HUES6 (cell line): ENCODE data around the gene ASGR1.

Experiments used
- H3K27ac ChIP-seq: 2 replicates; pipeline ENCODE4 v1.7.0; 2013; ENCODE audit warnings: low read depth, mild to moderate bottlenecking, low read length, inconsistent platforms
- H3K27me3 ChIP-seq: 2 replicates; pipeline ENCODE4 v1.6.1; 2013; ENCODE audit warnings: low read length; ENCODE audit not compliant: control insufficient read depth, insufficient read depth
- H3K36me3 ChIP-seq: 2 replicates; pipeline ENCODE4 v1.6.1; 2013; ENCODE audit warnings: low read length; ENCODE audit not compliant: control insufficient read depth, insufficient read depth
- H3K4me1 ChIP-seq: 2 replicates; pipeline ENCODE4 v1.6.1; 2013; ENCODE audit warnings: low read length; ENCODE audit not compliant: control insufficient read depth, insufficient read depth
- H3K4me3 ChIP-seq: 2 replicates; pipeline ENCODE4 v1.5.1; 2013; ENCODE audit warnings: low read depth, low read length
- H3K9ac ChIP-seq: one replicate; pipeline ENCODE4 v1.6.1; 2013; ENCODE audit warnings: mild to moderate bottlenecking, low read length
- H3K9me3 ChIP-seq: 2 replicates; pipeline ENCODE4 v1.6.1; 2013; ENCODE audit warnings: low read depth, low read length; ENCODE audit not compliant: control insufficient read depth, insufficient read depth

ASGR1 gene

GRCh38 chr17:7179317-7180254, at the start of gene ASGR1:
Gene ASGR1 (minus strand): TSS chr17:7179370. CDS start chr17:7178563, 807 bp downstream.
- H3K4me1 ChIP-seq = peaks cover 6% of the 10 kb centered on the region
- H3K4me3 ChIP-seq = peak within 1 kb of the TSS; percentile 68
- H3K27ac ChIP-seq = no peak within 1 kb of the TSS
- H3K27me3 ChIP-seq = peaks cover 25% of the 10 kb centered on the region
- peak within 1 kb of the TSS; percentile 35 for H3K9ac ChIP-seq
- no peaks in the 10 kb centered on the region for H3K9me3 ChIP-seq
- H3K36me3 ChIP-seq = no peaks in the 10 kb centered on the region

GRCh38 chr17:7228920-7229319, 49.8 kb upstream of the ASGR1 start:
- H3K4me1 ChIP-seq = peaks cover 7% of the 10 kb centered on the region; the same call in 1 of the 2 replicates
- no peak overlapping the region for H3K9ac ChIP-seq
- H3K27me3 ChIP-seq = no peaks in the 10 kb centered on the region
- H3K36me3 ChIP-seq = peaks cover 70% of the 10 kb centered on the region
- H3K4me3 ChIP-seq = no peak overlapping the region
- H3K9me3 ChIP-seq = no peaks in the 10 kb centered on the region
- H3K27ac ChIP-seq = no peak overlapping the region

- Histone ChIP-seq H3K27me3 (no peaks in the 10 kb centered on the region), H3K9me3 (no peaks in the 10 kb centered on the region), H3K4me1 (no peaks in the 10 kb centered on the region; the same call in 1 of the 2 replicates), H3K9ac (no peak overlapping the region), H3K27ac (no peak overlapping the region), H3K4me3 (no peak overlapping the region), H3K36me3 (peaks cover 89% of the 10 kb centered on the region)
These were observed 47.8 kb upstream of the ASGR1 start for GRCh38 chr17:7226721-7227710.

GRCh38 chr17:7225711-7226331, 46.7 kb upstream of the ASGR1 start:
- peaks cover 100% of the 10 kb centered on the region for H3K36me3 ChIP-seq
- H3K27ac ChIP-seq = no peak overlapping the region

GRCh38 chr17:7224661-7225111, 45.5 kb upstream of the ASGR1 start:
- no peak overlapping the region for H3K27ac ChIP-seq

More at GRCh38 chr17:7225711-7226331, 46.7 kb upstream of the ASGR1 start:
- Histone ChIP-seq H3K27me3 (no peaks in the 10 kb centered on the region), H3K9ac (no peak overlapping the region), H3K9me3 (no peaks in the 10 kb centered on the region), H3K4me3 (no peak overlapping the region), H3K4me1 (peaks cover 5% of the 10 kb centered on the region; the same call in 1 of the 2 replicates)

GRCh38 chr17:7224110-7224509, 44.9 kb upstream of the ASGR1 start:
- Histone ChIP-seq H3K36me3 (peaks cover 82% of the 10 kb centered on the region), H3K4me1 (peaks cover 13% of the 10 kb centered on the region)

More at GRCh38 chr17:7224661-7225111, 45.5 kb upstream of the ASGR1 start:
- Histone ChIP-seq H3K4me3 (no peak overlapping the region), H3K27me3 (no peaks in the 10 kb centered on the region), H3K9me3 (no peaks in the 10 kb centered on the region), H3K4me1 (peaks cover 9% of the 10 kb centered on the region; the same call in 1 of the 2 replicates), H3K36me3 (peaks cover 88% of the 10 kb centered on the region), H3K9ac (no peak overlapping the region)

GRCh38 chr17:7223375-7223774, 44.2 kb upstream of the ASGR1 start:
- H3K4me3 ChIP-seq = no peak overlapping the region
- H3K36me3 ChIP-seq = peaks cover 75% of the 10 kb centered on the region
- H3K9ac ChIP-seq = no peak overlapping the region
- no peaks in the 10 kb centered on the region for H3K27me3 ChIP-seq
- no peak overlapping the region for H3K27ac ChIP-seq
- H3K4me1 ChIP-seq = peaks cover 19% of the 10 kb centered on the region
- no peaks in the 10 kb centered on the region for H3K9me3 ChIP-seq

More at GRCh38 chr17:7224110-7224509, 44.9 kb upstream of the ASGR1 start:
- no peaks in the 10 kb centered on the region for H3K27me3 ChIP-seq
- H3K9ac ChIP-seq = no peak overlapping the region
- no peak overlapping the region for H3K4me3 ChIP-seq
- no peak overlapping the region for H3K27ac ChIP-seq
- no peaks in the 10 kb centered on the region for H3K9me3 ChIP-seq

- Histone ChIP-seq H3K9ac (no peak overlapping the region), H3K4me1 (peaks cover 24% of the 10 kb centered on the region), H3K9me3 (no peaks in the 10 kb centered on the region), H3K36me3 (peaks cover 71% of the 10 kb centered on the region), H3K27me3 (no peaks in the 10 kb centered on the region), H3K4me3 (no peak overlapping the region), H3K27ac (no peak overlapping the region)
These were observed 43.8 kb upstream of the ASGR1 start for GRCh38 chr17:7222972-7223292.

GRCh38 chr17:7222093-7222971, 43.2 kb upstream of the ASGR1 start:
- no peak overlapping the region for H3K27ac ChIP-seq
- H3K9ac ChIP-seq = no peak overlapping the region
- H3K4me1 ChIP-seq = peaks cover 27% of the 10 kb centered on the region
- no peak overlapping the region for H3K4me3 ChIP-seq
- H3K27me3 ChIP-seq = no peaks in the 10 kb centered on the region
- H3K9me3 ChIP-seq = no peaks in the 10 kb centered on the region
- peaks cover 65% of the 10 kb centered on the region for H3K36me3 ChIP-seq
